Middle frontal gyrus (tissue), 1 donor: ENCODE data around the gene AIP.

Experiments used
- DNase-seq: peaks from one replicate; pipeline ENCODE4 v3.0.0-alpha.2; 2015; ENCODE audit warnings: low spot score; ENCODE audit errors: extremely low spot score

The AIP gene

GRCh38 chr11:67482827-67483798, at the start of gene AIP:
Gene AIP (plus strand): TSS chr11:67483026. CDS start chr11:67483159, 133 bp downstream.
- DNase-seq = peak; percentile 97

- DNase-seq = no peak
Observed at GRCh38 chr11:67433536-67434394, 49.1 kb upstream of the AIP start.

DNA sequence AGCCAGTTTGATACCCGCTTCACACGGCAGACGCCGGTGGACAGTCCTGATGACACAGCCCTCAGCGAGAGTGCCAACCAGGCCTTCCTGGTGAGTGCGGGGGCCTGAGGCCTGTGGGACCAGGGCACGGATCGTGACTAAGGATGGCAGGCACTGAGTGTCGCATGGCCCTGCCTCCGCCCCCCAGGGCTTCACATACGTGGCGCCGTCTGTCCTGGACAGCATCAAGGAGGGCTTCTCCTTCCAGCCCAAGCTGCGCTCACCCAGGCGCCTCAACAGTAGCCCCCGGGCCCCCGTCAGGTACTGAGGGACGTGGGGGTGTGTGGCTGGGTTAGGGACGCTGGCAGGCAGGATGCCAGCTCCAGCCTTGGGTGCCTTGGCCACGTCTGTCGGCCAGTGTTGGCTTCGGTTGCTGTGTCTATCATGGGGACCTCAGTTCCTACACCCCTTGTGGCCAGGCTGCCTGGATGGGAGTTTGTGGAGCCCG, 48.4 kb upstream of the AIP start:
- DNase-seq = no peak

- DNase-seq = no peak
Observed at GRCh38 chr11:67435031-67435726, 47.6 kb upstream of the AIP start.

DNA sequence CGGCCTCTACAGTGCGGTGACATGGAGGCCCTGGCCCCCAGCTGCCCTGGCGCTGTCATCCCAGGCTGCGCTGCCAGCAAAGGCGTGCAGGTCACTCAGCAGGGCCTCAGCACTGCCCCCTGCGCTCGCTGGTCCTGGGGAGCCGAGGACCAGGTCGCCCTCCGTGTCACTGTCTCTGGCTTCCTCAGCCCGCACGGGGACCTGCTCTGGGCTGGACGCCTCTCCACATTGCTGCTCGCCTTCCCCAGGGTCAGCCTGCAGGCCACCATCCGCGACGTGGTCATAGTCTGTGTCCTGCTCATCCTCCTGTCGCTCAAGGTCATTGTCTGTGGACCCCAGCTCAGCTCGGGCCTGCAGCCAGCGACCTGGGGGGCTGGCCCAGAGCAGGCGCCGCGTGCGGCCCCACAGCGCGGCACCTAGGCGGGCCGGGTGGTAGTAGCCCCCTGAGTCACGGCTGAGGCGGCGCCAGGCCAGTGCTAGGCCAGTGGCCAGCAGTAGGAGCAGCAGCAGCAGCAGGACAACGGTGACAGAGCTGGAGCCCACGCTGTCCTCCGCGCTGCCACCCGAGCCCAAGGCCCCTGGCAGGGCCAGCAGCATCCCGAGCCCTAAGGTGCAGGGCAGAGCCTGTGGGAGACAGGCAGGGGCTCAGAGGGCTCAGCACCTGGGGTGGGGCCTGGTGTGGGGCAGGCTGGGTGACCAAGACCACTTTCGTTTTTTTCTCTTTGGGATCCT, 46.9 kb upstream of the AIP start:
- DNase-seq = no peak

DNA sequence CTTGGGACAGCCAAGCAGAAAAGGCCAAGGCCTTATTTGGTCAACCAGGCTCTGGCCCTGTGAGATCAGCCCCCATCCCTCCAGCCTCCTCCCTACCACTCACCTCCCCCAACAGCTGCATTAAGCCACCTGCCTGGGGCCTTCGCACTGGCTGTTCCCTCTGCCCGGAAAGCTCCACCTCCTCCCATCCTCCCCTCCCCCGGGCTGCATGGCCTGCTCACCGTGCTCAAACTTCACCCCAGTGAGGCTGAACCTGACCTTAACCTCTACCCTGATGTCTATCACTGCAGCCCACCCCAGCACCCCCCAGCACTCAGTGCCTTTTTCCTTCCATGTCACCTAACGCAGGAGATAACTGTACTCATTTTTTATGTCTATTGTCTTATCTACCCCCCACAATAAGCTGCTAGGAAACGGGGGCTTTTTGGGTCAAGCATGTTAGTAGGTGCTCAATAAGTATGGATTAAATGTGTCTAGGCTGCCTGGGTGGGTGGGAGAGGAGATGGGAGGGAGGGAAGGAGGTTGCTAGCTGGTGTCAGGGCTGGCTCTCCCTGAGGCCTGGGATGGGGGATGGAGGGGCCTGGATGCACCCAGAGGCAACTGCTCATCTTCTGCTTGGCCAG, 46.3 kb upstream of the AIP start:
- no peak for DNase-seq

DNA sequence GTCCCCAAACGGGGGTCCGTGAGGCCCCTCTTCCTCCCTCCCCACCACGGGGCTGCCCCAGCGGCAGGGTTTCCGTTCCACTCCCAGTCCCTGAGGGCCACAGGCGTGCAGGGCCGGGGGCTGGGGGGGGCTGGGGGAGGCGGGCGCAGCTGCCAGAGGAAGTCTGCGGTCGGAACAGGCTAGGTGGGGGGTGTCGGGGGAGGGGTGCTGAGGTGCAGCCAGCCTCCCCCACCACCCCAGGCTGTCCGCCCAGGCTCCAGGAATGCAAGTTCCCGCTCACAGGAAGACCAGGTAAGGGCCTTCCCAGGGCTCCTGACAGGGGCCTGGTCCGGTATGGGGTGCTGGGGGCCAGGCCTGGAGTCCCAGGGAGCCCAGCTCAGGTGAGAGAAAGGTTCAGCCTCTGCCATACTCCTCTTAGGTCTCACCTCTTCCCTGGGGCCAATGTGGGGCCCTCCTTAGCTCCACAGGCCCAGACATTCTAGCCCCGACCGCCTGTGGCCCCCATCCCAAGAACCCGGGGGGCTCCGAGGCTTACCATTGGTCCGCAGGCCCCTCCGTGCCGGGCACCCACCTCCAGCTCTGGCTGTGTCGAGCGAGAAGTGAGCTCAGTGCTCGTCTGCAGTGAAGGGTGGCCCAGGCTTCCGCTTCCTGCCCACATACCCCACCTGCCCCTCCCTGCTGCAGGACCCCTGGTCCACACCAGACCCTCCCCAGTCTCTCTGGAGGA, 45.6 kb upstream of the AIP start, which contains the start of gene PTPRCAP:
Gene PTPRCAP (minus strand): TSS at position 601 of the 727 bp plus-strand sequence. CDS start 63 bp downstream, at position 538.
- DNase-seq = no peak

DNA sequence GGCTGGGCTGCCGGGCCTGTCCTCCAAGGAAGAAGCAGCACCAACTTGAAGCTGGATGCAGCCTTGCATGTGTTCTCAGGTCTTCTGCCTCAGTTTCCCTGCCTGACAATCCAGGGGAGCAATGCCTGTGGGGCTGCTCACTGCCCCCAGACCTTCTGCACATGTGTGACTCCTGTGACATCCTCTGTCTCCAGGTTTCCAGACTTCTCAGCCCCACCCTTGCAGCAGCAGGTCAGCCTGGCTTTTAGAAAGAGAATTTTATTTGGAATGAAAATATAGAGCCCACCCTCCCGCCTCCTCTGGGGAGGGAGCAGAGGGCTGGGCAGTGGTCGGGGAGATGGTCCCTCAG, 45.0 kb upstream of the AIP start:
- no peak for DNase-seq

GRCh38 chr11:67438158-67438902, 44.5 kb upstream of the AIP start:
- DNase-seq = no peak

GRCh38 chr11:67439321-67440228, 43.3 kb upstream of the AIP start:
- no peak for DNase-seq

- no peak for DNase-seq
Observed at GRCh38 chr11:67440229-67441097, 42.4 kb upstream of the AIP start.

DNA sequence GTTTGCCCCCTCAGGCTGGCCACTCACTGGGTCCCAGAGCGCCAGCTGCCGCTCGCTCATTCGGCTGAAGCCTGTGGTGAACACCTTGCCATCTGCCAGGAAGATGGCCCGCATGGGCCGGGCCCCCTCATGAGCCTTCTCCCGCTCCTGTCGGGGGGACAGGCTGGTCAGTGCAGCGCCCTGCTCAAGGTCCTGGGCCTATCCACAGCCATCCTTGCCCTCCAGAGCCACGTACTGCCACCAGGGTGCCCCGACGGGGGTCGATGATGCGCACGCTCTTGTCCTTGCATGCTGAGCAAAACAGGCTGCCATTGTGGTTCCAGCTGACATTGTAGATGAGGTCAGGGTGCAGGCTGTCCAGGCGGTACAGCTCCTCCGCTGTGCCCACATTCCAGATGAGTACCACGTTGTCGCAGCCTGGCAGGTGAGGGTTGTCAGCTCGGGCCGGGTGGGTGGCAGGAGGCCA, 41.7 kb upstream of the AIP start:
- no peak for DNase-seq

GRCh38 chr11:67441731-67442351, 41.0 kb upstream of the AIP start:
- DNase-seq = no peak

DNA sequence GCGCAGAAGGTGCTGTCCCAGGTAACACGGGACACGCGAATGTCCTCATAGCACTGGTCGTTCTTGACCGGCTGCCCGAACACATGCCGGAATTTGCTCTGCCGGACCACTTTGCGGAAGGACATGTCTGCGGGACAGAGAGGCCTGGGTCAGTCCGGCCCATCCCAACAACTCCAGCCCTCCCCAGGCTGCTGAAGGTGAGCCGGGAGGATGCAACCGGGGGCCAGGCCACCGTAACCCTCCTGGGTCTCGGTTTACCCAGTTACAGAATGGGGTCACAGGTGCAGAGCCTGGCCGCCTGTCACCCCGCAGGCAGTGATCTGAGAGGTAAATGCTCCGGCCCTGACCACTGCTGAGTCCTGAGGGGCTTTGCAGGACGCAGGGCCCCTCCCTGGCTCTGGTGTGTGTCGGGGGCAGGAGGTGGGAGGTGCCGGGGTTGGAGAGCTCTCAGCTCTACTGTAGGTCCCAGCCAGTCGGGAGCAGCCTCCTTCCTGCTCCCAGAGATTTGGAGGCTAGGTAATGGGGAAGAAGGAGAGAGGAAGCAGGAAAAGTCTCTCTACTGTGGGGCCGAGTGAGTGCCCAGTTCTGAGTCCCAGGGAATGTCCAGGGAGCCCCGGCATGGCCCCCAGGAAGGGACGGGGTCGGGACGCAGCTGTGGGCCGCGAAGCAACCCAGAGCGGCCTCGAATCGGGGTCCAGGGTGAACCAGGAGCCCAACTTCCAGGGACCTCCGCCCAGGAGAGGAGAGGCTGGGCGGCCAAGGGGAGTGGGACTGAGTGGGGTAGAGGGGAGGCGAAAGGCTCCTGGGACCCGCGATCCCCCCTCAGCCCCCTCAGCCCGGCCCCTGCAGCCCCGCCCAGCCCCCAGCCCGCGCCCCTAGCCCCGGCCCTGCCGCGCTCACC, 40.1 kb upstream of the AIP start:
- DNase-seq = no peak

- no peak for DNase-seq
Observed at GRCh38 chr11:67445515-67445914, 37.3 kb upstream of the AIP start.
